SKM-1 (cell line): ENCODE results near the gene MIDN.
"Not testable (repeated sequence)": the region's sequence is repeated elsewhere in the genome, so short reads cannot be mapped to it uniquely, and the experiment has no call there.

Experiments used
- DNase-seq: peaks from one replicate; lab custom pipeline; 2025; ENCODE audit not compliant: unreplicated experiment; lab: John Stamatoyannopoulos, UW

The MIDN gene

DNA sequence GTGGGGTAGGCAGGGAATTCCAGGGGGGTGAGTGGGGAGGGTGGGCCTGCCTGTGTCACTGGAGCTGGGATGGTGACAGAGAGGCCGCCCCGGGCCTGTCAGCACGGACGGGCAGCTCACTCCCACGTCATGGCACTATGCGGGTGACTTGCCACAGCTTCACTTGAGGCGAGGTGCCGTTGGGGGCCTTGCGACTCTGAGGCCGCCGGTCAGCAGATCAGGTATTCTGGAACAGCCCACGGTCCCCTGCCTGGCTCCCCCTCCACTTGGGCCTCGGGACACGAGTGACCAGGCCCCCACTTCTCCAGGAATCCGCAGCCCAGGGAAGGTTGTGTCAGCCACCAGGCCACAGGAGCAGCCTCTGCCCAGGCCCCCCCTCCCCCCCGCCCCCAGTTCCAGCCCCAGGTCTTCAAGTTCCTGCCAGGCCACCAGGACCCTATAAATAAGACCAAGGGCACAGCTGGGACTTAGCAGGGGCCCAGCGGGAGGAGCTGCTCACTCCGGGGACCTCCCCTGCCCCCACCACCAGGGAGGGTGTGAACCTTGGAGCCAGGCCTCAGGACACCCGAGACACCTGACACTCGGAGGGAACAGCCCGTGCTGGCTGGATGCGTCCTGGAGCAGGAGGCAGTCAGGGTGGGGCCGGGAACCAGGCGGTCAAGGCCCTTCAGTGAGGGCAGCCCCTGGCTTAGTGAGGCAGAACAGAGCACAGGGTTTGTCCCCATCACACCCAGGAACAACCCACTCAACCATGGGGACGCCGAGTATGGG, 2.7 kb upstream of the MIDN start:
- no peak for DNase-seq

DNA sequence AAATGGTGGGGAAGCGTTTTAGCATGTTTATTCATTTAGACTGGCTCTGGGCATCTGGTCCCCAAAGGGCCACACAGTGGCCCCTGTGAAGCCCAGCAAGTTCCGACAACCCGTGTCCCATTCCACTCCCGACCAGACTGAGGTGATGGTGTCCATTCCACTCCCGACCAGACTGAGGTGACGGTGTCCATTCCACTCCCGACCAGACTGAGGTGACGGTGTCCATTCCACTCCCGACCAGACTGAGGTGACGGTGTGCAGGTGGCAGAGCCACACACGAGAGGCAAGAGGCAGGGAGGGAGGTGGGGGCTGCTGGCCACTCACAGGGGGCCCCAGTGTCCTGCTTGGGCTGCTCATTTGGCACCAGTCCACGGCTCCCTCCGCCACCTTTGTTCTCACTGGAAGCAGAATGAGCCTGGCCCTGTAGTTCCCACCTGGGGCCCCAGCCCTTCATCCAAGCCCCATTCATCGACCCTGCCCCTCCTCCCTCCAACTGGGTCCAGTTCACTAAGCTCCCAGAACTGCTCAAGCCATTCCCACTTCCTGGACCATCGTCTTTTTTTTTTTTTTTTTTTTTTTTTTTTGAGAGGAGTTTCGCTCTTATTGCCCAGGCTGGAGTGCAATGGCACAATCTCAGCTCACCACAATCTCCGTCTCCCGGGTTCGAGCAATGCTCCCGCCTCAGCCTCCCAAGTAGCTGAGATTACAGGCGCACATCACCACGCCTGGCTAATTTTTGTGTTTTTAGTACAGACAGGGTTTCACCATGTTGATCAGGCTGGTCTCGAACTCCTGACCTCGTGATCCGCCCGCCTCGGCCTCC, 1.9 kb upstream of the MIDN start:
- DNase-seq = not testable (repeated sequence)

DNA sequence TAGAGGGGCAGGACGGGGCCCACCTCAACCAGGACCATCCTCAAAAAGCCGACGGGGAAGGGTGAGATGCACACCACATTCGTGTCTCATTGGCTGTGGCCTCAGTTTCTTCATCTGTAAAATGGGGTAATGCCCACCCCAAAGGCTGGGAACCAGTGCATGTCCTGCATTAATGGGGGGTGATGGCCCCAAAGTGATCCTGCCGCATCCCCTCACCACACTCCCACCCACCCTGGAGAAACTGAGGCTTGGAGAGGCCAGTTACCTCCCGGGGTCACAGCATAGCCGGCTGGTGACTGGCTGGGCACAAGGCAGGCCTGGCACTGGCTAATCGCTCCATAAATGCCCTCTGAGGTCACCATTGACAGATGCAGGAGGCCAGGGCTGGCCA, 640 bp upstream of the MIDN start:
- DNase-seq = no peak

DNA sequence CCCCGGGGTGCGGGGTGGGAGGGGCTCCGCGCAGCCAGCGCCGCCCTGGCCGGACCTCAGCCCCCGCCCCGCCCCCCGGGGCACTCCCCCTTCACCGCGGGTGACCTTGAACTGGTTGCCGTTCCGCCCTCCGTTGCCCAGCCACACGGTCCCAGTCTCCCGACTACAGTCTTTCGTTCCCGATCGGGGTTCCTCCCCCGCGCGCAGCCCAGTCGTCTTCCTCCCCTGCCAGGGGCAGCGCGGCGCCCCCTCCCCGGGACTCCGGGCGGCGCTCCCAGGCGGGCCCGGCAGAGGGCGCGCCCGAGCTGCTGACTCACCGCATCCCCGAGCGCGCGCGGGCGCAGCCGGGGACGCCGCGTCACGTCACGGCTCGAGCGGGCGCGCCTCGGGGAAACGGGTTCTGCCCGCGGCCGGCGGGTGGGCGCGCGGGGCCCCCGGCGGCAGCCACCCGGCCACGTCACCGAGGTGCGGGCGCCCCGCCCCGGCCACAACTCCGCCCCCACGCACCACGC, 459 bp downstream of the MIDN start:
- DNase-seq = no peak

DNA sequence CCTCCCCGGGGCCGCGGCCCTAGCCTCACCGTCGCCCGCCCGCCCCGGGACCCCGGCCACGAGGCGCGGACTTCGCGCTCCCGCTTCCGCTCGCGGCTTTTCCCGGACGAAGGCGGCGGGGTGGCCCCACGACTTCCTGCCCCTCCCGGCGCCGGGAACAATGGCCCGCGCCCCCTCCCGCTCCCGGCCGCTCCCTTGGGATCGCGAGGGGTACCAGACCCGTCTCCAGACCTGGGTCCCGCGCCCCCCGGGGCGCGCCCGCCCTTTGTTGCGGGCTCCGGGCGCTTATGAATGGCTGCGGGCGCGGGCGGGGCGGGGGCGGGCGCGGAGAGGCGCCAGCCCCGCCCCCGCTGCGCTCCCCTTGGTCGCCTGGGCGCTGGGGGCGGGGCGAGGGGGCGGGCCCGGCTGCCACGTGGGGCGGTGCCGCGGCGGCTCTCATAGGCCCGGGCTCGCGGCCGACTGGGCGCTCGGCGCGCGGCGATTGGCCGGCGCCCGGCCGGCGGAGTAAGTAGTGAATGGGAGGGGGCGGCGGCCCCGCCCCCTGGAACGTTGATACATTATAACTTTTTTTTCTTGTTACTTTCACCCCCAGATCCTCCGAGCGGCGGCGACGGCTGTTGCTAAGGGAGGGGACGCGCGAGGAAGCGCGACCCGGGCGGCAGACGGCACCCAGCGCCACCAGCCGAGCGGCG, 1.1 kb downstream of the MIDN start:
- peak; percentile 92 for DNase-seq

GRCh38 chr19:1249990-1250436, 1.6 kb downstream of the MIDN start:
- DNase-seq = no peak

- no peak for DNase-seq
Measured at GRCh38 chr19:1250437-1251260, 2.3 kb downstream of the MIDN start.

- peak; percentile 51 for DNase-seq
Measured at GRCh38 chr19:1251330-1252220, 3.2 kb downstream of the MIDN start.

DNA sequence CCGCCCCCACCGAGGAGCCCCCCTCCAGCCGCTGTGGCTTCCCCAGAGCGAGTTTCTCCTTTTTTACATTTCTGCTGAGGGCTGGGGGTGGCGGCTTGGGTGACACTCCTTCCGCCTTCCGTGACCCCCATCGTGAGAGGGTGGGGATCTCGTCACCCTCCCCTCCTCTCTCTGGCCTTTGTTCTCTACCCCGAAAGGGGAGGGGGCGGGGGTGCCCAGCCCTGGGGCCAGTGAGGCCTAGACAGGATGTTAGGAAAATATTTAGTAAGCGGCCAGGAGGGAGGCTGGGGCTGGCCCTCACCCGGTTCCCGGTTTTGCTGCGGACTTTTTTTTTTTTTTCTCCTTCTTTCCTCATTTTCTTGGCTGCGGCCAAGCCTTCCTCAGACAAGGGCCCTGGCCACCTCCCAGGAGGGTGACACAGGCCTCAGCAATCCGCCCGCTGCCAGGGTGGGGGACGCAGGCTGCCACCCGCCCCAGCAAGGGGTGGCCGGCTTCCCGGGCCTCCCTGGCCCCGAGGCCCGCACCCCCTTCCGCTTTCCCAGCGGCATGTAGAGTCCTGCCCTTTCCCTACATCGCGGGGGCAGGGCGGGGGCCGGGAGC, 3.9 kb downstream of the MIDN start:
- DNase-seq = peak; percentile 91

DNA sequence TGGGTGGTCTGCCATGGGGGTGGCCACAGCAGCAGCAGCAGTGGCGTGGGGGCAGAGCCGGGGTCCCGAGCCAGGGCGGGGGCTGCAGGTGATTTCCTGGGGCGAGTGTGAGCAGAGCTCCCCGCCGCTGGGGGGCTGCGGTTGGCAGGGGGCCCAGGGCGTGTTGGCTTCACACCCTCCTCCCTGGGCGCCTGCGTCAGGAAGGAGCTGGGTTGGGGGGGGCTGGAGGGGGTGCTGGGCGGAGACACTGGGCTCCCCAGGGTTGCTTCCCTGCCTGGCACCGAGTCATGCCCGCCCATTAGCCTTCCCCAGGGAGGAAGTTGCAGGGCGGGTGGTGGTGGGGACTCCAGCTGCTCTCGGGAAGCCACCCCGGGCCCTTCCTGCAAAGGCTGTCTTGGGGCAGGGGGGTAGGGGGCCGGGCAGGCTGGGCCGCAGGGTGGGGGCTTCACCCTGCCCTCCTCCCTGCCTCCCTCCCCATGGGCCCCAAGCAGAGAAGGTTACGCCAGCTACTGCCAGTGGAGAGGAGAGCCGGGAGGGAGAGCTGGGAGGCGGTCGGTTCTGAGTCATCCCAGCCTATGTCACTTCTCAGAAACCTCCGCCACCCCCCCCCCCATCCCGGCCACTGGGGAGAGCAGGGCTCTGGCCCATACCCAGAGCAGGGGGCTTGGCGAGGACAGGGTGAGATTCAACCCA, 4.6 kb downstream of the MIDN start:
- DNase-seq = peak; percentile 96

- DNase-seq = no peak
Measured at GRCh38 chr19:1253514-1254080, 5.2 kb downstream of the MIDN start.

DNA sequence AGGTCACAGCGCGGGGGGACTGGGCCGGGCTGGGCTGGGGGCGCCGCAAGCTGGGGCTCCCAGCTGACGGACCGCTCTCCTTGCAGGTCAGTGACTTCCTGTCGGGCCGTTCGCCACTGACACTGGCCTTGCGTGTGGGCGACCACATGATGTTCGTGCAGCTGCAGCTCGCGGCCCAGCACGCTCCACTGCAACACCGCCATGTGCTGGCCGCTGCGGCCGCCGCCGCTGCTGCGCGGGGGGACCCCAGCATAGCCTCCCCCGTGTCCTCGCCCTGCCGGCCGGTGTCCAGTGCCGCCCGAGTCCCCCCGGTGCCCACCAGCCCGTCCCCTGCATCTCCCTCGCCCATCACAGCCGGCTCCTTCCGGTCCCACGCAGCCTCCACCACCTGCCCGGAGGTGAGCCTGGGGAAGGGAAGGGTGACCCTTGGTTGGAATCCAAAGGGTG, 5.7 kb downstream of the MIDN start:
- no peak for DNase-seq

DNA sequence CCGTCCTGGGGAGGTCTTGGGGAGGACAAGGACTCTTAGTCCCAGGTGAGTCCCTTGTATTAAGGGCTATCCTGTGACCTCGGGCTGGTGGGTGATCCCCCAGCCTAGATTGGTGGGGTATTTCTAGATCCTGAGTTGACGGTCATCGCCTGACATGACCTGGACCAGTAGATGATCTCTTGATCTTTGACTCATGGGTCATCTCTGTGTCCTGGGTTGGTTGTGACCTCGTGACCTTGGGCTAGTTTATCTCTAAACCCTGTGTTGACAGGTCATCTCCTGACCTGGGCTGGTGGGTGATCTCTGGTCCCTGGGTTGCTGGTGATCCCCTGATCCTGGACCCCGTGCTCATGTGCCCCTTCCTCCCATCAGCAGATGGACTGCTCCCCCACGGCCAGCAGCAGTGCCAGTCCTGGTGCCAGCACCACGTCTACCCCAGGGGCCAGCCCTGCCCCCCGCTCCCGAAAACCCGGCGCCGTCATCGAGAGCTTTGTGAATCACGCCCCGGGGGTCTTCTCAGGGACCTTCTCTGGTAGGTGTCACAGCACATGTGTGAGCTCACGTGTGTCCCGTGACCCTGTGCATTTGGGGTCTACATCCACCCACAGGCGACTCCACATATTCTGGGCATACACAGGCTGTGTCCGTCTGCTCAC, 6.3 kb downstream of the MIDN start:
- no peak for DNase-seq

DNA sequence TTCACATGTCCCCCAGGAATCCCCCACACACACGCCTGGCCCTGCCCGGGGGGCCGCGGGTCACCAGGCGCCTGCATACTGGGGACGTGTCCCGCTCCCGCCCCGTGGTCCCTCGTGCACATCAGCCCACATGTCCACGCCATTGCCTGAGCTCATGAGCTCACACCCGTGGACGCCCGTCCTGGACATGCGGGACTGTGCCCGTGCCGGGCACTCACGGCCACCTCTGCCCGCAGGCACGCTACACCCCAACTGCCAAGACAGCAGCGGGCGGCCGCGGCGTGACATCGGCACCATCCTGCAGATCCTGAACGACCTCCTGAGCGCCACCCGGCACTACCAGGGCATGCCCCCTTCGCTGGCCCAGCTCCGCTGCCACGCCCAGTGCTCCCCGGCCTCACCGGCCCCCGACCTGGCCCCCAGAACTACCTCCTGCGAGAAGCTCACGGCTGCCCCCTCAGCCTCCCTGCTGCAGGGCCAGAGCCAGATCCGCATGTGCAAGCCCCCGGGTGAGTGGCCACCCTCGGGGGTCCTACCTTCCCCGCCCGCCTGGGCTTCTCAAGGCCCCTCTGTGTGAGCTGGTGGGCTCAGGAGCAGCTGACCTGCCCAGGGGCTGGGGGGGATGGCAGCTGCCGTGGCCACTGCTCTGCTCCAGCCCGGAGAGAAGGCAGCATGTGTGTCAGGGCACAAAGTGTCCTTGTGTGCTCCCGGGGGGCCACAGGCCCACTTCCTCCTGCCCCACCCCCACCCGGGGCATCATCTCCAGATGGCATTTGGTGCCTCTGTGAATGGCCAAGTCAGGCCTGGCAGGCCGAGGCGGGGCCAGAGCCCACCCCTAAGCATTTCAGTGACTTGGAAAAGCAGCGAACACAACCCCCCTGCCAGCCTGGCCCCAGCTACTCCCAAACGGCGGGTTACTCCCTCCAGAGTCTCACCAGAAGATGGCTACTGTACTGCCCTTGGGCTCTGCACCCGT, 7.1 kb downstream of the MIDN start:
- DNase-seq = no peak

GRCh38 chr19:1256646-1257474, 8.5 kb downstream of the MIDN start:
- no peak for DNase-seq
